ENCODE results near the gene PCNX1.

GRCh38 chr14:70995211-70995610 lies 88.0 kb downstream of the PCNX1 start:
- TF ChIP-seq CSRNP3 (CRISPR knock-in tag; IDR thresholded peaks at IDR 0.05) (no peak), TCF4 (CRISPR knock-in tag; IDR thresholded peaks at IDR 0.05; ENCODE audit: borderline replicate concordance) (no peak), RARB (CRISPR knock-in tag; IDR thresholded peaks at IDR 0.05) (no peak), ZC3H10 (CRISPR knock-in tag; IDR thresholded peaks at IDR 0.05) (no peak), ESRRG (CRISPR knock-in tag; IDR thresholded peaks at IDR 0.05) (no peak), GLIS3 (CRISPR knock-in tag; IDR thresholded peaks at IDR 0.05) (no peak), PATZ1 (CRISPR knock-in tag; IDR thresholded peaks at IDR 0.05; ENCODE audit: borderline replicate concordance) (no peak), SNAI2 (CRISPR knock-in tag; IDR thresholded peaks at IDR 0.05) (no peak), CREB5 (CRISPR knock-in tag; IDR thresholded peaks at IDR 0.05; ENCODE audit: low read depth) (no peak), ARNTL (CRISPR knock-in tag; IDR thresholded peaks at IDR 0.05; ENCODE audit: borderline replicate concordance, low read depth) (no peak), ZNF70 (CRISPR knock-in tag; IDR thresholded peaks at IDR 0.05) (no peak), ZFP30 (CRISPR knock-in tag; IDR thresholded peaks at IDR 0.05) (no peak), TOX (CRISPR knock-in tag; IDR thresholded peaks at IDR 0.05; ENCODE audit: borderline replicate concordance) (no peak)

Measured in SK-N-SH treated with all-trans-retinoic acid at 6 μM for 48 hours (cell line).